ENCODE data around the gene MYF5.
"Not testable (repeated sequence)": the region's sequence is repeated elsewhere in the genome, so short reads cannot be mapped to it uniquely, and the experiment has no call there.

Gene MYF5

DNA sequence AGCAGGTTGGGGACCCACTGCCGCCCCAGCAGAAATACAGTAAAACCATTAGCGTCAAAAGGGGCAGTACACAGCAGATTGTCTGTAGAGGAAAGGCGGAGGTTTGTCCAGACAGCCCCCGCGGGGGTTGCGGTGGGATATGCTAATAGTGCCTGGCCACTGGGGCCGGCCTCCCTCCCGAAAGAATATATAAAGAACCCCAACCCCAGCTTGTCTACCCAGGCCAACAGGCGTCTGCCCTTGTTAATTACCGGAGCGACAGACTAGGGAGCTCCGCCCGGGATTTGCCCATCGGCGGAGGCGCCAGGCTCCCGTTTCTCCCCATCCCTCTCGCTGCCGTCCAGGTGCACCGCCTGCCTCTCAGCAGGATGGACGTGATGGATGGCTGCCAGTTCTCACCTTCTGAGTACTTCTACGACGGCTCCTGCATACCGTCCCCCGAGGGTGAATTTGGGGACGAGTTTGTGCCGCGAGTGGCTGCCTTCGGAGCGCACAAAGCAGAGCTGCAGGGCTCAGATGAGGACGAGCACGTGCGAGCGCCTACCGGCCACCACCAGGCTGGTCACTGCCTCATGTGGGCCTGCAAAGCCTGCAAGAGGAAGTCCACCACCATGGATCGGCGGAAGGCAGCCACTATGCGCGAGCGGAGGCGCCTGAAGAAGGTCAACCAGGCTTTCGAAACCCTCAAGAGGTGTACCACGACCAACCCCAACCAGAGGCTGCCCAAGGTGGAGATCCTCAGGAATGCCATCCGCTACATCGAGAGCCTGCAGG lies at the start of gene MYF5:
Gene MYF5 (plus strand): TSS at position 217 of the 774 bp plus-strand sequence. CDS start 152 bp downstream, at position 369.
- DNase-seq: no peak

DNA sequence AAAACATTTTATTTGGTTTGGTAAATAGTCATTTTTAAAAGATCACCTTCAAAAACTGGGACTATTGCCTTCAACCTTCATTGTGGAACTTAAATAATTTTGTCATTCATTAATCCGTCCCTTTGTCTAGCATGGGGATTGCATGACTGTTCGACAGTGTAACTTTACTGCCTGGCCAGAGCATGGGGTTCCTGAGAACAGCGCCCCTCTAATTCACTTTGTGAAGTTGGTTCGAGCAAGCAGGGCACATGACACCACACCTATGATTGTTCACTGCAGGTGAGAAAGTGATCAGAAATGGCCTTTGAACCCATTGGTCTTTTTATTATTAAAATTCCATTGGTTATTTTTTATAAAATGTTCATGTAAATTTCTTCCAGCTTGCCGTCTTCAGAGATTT lies 46.5 kb upstream of the MYF5 start:
- no peak for DNase-seq

DNA sequence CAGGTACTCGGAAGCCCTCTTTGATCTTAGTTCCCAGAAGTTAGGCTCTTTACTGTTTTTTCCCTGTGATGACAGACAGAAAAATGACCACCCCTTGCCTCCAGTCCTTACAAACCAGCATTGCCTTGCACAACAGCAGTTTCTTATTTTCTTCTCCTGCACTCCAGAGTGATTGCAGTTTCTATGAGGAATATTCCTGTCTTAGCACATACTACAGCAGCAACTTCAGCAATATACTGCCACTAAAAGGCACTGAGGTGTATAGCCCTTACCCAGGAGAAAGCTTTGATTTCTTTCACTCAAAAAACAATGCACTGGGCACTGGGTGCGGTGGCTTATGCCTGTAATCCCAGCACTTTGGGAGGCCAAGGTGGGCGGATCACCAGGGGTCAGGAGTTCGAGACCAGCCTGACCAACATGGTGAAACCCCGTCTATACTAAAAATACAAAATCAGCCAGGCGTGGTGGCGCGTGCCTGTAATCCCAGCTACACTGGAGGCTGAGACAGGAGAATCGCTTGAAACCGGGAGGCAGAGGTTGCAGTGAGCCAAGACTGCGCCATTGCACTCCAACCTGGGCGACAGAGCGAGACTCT lies 40.6 kb upstream of the MYF5 start:
- not testable (repeated sequence) for DNase-seq

DNA sequence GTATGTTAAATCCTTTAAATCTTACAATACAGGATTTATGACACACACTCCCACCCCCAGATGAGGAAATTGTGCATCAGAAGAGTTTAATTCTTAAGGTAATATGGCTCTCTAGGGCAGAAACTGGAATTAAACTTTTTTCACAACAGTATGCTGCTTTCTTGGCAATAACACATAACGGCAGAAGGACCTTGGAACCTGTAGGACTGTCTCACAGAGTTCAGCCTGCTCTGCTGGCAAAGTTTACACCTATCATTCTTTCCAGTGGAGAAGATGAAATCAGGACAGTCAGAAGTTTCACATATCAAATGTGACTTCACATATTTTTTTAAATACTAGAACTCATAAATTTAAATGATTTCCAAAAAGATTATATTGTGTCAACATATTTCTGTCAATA lies 39.9 kb upstream of the MYF5 start:
- DNase-seq: no peak

DNA sequence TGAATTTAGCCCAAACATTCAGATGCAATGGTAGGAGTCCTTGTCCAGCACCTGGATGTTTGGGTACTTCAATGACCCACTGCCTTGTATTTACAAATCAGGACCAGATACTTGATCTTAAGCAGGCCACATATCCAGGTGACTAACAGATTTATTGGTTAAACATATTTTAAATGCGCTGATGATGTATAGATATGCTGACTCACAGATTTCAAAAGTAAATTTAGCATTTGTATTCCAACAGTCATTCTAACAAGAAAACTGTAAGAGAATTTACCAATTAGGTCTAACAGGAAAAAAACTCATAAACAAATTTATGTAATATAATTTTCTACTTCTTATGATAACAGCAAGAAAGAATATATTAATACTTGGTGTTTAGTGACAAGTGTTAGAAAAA lies 38.7 kb upstream of the MYF5 start:
- DNase-seq: no peak

DNA sequence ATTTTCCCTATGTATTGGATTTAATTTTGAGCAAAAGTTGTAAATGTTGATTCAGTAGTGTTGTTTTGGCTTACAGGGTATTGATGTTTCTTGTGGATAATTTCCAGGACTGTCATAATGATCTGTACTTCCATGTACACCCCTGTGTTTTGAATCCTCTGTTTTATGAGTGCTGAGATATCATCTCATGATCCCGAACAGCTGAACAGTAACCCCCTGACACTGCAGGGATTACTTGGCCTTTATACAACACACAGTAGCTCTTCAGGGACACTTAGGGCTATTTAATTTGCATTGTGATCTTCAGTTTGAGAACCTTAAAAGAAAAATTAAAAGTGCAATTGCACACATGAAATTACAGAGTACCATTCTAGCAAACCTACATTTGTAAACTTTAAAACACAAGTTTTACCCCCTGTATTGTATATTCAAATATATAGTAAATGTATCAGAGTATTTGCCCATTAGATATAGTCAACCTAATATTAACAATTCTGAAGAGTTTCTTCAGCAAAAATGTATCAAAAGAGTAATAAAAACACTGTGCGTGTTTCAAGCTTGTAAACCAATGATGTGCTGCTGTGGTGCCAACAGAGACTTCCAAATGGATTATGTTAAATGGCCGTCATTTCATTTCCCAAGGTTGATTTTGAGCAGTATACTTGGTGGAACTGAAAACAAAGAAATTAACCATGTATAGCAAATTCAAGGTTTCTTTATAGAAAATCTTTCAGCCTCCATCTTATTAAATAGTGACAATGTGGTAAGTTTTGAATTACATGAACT lies 37.2 kb upstream of the MYF5 start:
- DNase-seq: no peak

DNA sequence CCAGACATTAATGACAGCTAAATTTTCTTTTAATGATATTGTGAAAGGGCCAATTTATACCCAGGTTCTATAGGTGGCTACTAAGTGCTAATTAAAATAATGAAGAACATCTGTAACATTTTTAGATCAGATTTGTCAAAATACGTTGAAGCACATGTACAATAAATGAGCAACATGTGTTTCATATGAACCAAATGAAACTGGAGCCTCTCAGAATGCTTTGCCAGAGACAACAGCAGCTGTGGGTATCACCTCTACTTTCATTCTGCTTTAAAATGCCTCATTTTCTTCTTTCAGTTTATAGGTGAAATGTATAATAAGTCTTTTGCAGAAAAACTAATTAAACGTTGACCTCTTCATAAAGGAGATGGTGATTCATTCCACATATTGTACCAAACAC lies 35.4 kb upstream of the MYF5 start:
- DNase-seq: no peak

DNA sequence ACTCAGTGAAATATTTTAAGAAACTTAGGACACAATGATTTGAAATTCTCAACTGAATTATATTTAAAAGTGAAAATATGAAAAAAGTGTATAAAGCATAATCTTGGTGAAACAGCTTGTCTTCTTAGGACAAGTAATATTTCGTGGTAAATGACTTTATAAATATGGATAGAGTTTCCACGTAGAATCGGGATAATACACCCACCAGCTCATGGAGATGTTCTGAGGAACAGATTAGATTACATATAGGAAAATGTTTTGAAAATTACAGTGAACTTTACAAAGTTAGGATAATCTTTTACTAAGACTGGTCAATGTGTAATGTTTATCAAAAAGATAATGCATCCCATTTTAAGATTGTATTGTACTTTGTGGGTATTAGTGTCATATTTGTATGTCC lies 34.9 kb upstream of the MYF5 start:
- no peak for DNase-seq

DNA sequence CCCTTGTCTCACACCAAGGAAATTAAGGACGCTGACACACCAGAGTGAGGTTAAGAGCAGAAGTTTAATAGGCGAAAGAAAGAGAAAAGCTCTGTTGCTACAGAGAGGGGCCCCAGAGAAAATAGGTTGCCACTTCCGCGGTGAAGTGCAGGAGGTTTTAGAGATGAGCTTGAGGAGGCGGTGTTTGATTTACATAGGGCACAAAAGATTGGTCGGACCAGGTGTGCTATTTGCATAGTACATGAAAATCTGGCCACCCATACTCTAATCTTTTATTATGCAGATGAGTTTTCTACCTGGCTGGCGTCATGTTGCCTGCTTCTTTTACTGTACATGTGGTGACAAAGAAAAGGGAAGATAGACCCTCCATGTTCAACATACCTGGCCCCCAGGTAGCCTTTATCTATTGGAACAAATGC lies 32.6 kb upstream of the MYF5 start:
- no peak for DNase-seq

DNA sequence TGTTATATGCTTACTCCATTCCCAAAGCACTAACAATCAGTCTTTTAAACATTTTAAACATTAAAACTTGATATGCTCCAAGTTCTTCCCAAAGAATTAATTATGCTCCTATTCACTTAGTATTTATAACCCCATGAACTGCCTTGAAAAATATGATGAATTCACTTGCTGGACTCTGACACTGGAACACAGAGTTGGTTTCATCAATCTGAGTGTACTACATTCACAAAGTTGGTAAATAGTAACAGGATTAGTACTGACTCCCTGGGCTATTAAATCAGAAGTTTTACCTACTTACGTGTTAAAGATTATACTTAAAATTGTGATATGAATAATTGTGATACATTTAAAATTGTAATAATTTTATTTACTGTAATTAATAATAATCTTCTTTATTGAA lies 26.6 kb upstream of the MYF5 start:
- no peak for DNase-seq

DNA sequence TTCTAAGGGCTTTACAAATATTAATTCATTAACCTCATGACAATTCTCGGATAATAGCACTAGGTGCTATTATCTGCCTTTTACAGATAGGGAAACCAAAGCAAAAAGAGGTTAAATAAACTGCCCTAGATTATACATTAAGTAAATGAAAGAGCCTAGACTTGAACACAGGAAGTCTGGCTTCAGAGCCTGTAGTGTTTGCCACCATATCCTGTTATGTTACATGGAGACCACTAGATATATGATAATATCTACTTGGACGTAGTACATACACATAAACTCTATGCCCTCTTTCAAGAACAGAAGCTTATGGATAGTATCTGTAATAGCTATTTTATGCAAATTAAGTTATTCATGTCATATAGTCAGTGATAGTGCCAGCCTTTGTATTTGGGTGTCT lies 26.2 kb upstream of the MYF5 start:
- DNase-seq: no peak

DNA sequence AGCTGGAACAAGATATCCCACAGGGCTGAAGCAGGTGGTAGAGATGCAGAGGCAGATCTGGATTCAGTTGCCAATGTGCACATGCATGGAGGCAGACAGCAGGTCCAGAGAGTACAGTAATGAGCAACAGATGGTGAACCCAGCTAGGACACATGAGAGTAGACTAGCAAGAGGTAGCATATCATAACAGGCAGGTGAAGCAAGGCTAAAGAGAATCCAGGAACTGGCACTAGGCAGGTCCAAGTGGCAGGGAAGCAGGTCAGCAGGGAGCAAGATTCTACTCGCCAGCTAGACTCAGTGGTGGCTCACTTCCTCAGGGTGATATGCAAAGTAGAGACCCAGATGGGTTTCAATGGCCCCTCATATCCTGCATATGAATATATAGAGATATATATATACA lies 24.6 kb upstream of the MYF5 start:
- DNase-seq: no peak

DNA sequence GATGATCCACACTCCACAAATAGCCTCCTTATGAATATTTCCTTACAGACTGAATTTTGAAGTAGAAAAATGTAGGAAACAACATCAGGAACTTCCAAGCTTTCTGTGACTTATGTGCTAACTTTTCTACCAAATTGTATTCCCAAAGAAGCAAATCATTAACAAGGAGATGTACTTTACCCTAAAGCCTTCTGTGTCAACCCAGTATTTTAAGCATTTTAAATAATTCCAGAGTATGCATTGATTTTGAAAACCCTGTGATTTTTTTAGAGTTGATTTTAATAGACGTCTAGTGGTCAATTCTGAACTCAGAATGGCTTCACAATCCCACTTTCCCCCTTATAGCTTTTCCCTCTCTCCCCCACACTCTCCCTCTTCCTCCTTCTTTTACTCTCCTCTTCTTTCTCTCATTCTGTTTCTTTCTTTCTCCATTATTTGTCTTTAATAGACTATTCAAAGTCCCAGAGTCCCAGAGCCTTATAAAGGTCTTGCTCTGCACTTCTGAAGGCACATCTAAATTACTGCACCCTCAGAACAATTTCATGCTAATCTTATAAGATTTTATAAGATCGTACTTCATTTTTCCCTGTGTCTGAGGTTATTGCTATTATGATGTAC lies 19.3 kb upstream of the MYF5 start:
- no peak for DNase-seq

DNA sequence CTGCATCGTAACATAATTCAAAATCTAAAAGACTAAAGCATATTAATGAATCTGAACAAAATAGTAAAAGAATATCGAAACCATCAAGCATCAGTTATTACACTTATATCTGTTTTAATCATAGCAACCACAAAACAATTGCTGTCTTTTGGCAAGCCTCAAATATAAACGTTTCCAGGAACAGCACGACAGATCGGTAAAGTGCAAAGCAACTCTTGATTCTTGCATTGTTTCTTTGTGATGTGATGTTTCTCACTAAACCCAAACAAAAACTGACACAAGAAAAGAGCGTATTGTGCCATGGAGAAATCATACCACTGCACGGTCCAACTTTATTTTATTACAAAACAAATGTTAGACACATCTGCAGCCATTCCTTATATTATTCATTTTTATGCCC lies 18.5 kb upstream of the MYF5 start:
- DNase-seq: no peak

DNA sequence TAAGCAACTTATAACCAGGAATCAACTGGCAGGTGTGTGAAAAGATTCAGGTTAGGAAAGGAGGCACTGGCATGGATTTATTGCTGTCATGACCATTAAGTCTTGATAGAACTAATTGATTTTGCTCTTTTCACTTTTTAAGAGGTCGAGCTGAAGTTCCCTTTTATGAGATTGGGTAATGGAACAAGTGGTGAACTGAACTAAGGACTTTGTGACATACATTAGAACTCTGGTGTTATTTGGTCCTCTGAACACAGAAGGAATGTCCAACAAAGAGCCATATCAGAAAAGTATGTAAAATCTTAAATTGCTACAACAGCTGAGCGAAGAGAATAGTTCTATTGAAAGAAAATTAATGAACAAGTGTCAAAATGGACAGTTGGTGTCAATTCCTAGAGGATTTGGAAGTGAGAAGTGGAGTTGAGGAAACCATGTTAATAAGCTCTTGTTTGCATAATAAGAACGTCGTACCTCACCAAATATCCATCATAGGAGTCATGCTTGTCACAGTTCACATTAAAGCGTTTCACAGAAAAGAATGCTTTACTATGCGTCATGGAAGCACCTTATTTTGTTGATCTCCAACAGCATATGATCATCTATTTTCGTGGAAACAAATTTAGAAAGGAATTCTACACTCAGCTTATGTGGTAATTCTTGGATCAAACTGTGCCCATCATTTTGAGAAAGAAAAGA lies 17.7 kb upstream of the MYF5 start:
- no peak for DNase-seq

DNA sequence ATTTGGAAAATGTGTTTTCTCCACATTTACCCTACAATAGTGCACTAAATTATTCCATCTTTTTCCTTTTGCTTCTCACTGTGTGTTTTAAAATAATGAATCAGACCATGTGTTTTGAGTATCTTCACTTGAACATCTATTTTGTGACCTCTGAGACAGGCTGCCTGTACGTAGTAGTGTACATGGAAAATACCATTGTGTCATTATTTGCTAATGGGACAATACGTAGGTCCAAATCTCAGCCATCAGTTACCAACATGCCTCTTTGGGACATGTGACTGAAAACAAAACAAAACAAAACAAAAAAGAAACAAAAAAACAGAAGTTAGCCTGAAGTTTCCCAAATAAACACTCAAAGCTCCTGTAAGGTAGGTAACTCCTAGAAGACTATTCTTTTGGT lies 16.4 kb upstream of the MYF5 start:
- DNase-seq: no peak

DNA sequence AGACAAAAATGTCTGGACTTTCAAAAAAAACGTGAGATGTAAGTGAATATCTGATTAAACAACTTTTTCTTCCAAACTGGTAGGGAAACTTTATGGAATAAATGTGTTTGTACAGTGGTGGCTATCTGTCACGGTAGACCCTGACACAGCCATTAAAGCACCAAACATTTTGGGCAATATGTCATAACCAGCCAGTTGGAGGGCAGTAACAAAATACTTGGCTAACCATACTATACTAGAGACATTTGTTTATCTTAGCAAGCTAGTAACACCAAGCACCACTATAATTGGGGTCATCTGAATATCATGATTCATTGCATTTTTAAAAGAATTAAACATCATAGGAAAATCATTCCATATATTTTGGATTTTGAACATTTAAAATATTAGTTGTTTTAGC lies 15.3 kb upstream of the MYF5 start:
- no peak for DNase-seq

DNA sequence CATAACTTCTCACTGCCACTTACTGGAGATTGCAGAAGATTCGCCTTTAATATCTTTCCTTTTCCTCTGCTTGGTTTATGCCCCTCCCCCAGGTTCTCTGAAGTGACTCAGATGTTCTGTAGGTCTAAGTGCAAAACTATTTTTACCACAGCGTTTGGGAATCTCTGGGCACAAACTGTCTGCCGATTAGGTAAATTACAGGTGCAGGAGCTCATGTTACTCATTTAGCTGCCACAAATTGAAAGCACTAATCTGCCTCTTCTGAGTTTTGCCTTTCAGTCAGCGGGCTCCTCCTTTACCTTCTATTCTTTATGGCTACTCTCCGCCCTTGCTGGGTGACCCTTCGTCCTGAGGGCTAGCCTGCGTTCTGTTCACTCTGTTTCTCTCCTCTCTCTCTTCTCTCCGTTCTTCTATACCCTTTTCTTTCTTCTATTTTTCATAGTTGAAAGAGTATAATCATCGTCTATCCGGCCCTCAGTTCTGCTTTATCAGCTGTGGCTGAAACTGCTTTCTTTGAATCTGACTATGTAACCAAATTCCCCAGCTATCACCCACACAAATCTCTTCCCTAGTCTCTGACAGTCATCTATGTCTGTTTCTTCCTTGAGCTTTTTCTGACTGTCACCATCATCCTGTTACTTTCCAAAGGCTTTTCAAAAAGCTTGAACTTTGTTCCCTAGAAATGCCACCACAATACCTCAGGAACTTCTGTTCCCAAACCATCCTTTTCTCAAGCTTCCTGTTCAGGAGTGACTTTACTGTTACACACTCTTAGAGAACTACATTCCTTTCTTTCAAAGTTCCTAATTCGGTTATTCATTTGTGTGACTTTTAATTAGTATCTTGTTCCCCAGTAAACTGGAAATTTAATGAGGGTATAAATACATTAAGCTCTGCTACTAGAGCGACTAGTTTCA lies 13.6 kb upstream of the MYF5 start:
- no peak for DNase-seq

DNA sequence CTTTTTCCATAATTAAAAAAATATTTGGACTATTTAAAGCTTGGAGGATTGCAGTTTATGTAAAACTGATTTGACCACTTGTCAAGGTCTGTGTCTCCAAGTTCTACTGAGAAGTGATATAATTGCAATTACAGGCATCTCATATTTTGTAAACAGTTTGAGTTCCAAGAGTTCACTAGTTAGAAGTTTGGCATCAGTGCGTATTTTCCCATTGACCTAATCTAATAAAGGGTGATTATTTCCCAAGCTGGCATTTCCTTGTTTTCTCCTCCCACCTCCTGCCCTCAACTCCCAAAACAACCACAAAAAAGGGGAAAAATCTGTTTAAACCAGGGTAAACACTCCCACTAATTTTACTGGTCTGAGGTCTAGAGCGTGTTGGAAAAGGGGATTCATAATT lies 12.3 kb upstream of the MYF5 start:
- DNase-seq: no peak

DNA sequence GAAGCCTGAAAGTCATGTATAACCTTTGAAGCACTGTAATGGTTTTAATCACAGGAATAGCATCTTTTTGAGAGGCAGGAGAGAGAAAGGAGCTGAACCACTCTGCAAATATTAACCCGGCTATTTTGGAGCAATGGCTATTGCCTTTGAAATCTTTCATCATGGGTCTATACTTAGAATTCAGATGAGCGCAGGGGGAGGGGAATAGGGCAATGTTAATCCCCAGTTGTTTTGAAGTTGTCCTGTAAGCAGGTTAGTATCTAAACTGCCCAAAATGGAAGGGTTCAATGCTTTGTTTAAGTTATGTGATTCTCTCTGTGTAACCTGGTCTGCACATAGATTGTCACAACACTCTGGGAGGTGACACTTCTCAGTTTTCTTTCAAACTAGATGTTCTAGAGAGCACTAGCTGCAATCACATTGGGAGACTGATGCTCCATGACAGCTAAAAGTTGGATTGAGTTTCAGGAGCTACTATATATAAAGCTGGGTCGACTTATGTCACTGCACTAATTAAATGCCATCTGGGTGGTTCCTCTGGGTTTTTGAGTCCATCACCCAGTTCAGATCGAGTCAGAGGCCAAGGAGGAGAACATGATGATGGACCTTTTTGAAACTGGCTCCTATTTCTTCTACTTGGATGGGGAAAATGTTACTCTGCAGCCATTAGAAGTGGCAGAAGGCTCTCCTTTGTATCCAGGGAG lies 9.4 kb upstream of the MYF5 start, which contains the start of gene MYF6:
Gene MYF6 (plus strand): TSS at position 509 of the 704 bp plus-strand sequence. CDS start 86 bp downstream, at position 595.
- DNase-seq: no peak

DNA sequence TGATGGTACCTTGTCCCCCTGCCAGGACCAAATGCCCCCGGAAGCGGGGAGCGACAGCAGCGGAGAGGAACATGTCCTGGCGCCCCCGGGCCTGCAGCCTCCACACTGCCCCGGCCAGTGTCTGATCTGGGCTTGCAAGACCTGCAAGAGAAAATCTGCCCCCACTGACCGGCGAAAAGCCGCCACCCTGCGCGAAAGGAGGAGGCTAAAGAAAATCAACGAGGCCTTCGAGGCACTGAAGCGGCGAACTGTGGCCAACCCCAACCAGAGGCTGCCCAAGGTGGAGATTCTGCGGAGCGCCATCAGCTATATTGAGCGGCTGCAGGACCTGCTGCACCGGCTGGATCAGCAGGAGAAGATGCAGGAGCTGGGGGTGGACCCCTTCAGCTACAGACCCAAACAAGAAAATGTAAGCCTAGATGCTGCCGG lies 8.9 kb upstream of the MYF5 start:
- DNase-seq: no peak

Measured in activated CD4-positive, alpha-beta T cell treated with anti-CD3 and anti-CD28 coated beads, Interleukin-2, amount 50 U/mL, for 1 hour (primary cell).